Measurements from ENCODE around the gene BMPR1B.
"Not testable (repeated sequence)": the region's sequence is repeated elsewhere in the genome, so short reads cannot be mapped to it uniquely, and the experiment has no call there.

BMPR1B gene

GRCh38 chr4:95027905-95028618 is 270.3 kb downstream of the BMPR1B start:
- no peak for DNase-seq (ENCODE audit: low read depth in 3 of 3)

- DNase-seq (ENCODE audit: low read depth in 3 of 3), result no peak
Measured at GRCh38 chr4:95038791-95039190, 281.0 kb downstream of the BMPR1B start.

DNA sequence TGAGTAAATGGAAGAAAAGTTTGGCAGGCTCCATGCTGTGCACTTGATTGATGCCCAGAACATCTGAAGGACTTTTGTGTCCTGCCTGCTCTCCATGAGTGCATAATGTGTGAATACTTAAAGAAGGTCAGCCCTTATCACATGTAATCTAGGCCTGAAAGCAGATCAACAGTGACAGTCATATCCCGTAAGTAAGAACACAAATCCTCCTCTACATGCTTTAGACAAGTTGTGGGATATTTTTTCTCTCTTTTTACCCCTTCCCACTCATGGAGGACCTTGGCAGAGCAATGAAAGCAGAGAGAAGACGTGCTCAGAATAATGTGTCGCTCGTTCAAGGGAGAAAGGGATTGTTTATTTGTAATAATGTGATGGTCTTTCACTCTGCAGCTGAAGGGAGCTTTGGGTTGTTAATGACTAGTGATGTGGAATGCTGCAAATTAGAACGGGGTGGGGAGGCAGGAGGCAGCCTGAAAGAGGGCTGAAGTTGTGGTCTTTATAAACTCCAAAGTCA is 286.6 kb downstream of the BMPR1B start:
- DNase-seq (ENCODE audit: low read depth in 3 of 3), result no peak

GRCh38 chr4:95045429-95045828 is 287.7 kb downstream of the BMPR1B start:
- no peak for DNase-seq (ENCODE audit: low read depth in 3 of 3)

DNA sequence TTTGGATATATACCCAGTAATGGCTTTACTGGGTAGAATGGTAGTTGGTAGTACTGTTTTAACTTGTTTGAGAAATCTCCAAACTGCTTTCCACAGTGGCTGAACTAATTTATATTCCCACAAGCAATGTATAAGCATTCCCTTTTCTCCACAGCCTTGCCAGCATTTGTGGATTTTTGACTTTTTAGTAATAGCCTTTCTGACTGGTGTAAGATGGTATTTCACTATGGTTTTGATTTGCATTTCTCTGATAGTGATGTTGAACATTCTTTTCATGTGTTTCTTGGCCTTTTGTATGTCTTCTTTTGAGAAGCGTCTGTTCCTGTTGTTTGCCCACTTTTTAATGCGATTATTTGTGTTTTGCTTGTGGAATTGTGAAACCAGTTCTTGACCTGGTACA is 290.5 kb downstream of the BMPR1B start:
- DNase-seq (ENCODE audit: low read depth in 3 of 3), result no peak

DNA sequence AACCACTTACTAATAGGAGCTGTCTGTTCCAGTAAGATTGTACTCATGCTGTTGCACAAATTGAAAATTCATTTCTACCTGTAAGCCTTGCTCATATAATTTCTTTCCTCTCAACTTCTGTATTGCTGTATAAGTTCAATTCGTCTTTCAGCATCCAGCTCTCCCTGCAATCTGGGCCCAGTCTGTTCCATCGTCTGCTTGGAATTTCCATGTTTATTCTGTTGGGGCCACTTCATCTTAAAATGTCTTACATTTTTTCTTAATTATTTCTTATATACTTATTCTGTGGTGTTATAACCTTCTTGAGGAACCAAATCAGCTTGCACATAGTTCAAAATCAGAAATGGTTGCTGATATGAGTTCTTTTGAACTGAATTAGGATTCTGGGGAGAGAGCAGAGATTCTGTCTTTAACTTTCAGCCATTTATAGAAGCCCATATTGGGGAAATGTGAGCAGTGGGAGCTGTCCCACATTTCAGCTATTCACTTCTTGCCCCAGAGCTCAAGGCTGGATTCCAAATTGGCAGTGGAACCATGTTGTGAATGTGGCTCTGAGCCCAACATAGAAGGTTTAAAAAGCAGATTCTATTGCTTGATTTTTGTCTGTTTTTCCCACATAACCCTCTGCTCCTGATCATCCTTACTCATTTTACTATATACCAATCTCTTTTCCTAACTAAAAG is 291.9 kb downstream of the BMPR1B start:
- no peak for DNase-seq (ENCODE audit: low read depth in 3 of 3)

DNA sequence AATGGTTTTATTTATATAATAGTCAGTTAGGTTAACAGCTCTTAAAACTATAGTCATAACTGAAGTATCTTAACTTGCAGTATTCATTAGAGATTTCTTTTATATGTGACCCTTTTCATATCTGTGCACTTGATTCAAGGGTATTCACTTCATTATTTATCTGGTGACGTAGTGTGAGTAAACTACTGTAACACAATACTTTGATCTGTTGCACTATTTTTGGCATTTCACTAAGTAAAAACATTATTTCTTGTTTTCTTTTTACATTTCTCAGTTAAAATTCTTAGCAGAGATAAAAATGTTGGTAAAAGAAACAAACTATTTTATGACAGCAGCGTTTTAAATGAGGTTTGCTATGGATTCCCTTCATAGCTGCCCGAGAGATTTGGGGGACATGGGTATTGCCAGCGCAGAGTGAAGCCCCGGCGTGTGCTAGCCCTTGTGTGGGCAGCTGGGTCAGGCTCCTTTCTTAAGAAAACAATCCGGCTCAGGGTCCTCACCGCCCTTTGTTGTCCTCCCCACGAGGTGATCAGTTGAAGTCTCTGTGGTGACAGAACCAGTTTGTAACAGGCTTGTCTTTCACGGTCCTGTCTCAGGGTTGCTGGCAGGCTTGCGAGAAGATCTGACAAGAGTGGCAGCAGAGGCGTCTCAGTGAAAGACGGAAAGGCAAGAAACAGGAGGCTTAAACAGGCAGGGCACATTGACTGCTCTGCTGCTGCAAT is 293.4 kb downstream of the BMPR1B start:
- no peak for DNase-seq (ENCODE audit: low read depth in 3 of 3)

- no peak for DNase-seq (ENCODE audit: low read depth in 3 of 3)
Measured at GRCh38 chr4:95051702-95052020, 293.9 kb downstream of the BMPR1B start.

DNA sequence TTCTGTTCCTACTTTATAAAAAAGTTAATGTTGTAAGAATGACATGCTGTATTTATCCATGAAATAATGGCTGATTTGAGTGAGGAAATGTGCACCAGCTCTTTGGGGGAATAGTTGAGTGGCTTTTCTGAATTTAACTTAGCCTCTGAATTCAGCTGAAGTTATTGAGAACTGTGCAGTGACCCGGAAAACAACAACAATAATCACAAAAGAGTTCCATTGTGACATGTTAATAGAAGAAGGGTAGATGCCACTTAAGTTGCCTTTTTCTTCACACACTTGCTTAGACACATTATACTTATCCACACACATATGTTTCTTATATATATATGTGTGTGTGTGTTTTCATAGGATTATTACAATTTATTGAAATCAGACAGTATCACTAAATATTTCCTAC is 301.2 kb downstream of the BMPR1B start:
- DNase-seq (ENCODE audit: low read depth in 3 of 3), result no peak

DNA sequence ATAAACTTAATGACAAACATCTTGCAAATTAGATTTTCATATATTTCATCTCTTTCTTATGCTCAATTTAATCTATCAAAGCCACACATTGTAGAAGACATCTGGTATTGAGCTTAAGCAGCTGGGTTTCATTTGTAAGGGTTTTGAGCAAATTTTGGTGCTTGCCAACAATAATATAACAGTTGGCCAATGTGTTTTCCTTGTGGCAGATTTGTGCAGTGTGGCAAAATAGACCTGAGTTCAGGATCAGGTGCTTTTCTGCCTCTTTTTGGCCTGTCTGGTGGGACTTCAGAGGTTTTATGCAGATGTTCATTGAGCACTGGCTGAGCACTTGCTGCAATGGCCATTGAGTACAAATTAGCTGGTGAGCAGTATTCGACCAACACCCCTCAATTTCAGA is 301.9 kb downstream of the BMPR1B start:
- DNase-seq (ENCODE audit: low read depth in 3 of 3), result no peak

DNA sequence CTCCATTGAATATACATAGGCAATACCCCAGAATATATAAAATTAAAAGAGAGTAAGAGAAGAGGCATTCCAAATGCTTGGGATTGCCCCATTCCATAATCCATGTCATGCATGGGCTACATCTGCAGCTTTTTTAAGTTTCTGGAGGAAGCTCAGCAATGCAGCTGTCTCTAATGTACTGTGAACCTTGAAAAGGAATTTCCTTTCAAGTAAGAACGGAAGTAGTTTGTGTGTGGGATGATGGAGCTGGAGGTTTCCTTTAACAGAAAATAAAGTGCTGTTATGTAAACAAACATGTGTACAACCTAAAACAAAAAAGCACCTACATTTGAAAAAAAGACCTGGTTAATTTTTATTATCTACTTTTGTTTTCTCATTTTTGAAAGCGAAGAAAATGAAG is 303.5 kb downstream of the BMPR1B start:
- DNase-seq (ENCODE audit: low read depth in 3 of 3), result no peak

- DNase-seq (ENCODE audit: low read depth in 3 of 3), result not testable (repeated sequence)
Measured at GRCh38 chr4:95061801-95062200, 304.0 kb downstream of the BMPR1B start.

- DNase-seq (ENCODE audit: low read depth in 3 of 3), result no peak
Measured at GRCh38 chr4:95066050-95066449, 308.3 kb downstream of the BMPR1B start.

DNA sequence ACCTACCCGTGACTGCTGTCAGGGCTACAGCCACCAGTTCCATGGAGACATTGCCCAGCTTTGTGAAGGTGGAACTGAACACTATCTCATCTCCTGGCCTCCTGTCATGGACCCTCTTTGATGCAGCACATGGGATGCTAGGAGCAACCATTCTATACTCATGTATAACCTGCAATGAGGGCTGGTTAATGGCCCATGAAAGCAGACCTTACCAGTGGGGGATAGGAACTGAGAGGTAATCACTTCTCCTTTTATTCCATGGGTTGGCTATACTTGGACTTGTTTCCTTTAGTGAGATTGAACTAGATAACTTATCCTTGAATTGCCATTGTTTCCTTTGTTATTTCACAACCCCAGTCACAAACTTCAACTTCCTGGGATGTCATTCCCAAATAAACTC is 310.6 kb downstream of the BMPR1B start:
- no peak for DNase-seq (ENCODE audit: low read depth in 3 of 3)

GRCh38 chr4:95068818-95069478 is 311.2 kb downstream of the BMPR1B start:
- no peak for DNase-seq (ENCODE audit: low read depth in 3 of 3)

GRCh38 chr4:95071851-95072250 is 314.1 kb downstream of the BMPR1B start:
- no peak for DNase-seq (ENCODE audit: low read depth in 3 of 3)

GRCh38 chr4:95073646-95074045 is 315.9 kb downstream of the BMPR1B start:
- no peak for DNase-seq (ENCODE audit: low read depth in 3 of 3)

GRCh38 chr4:95077864-95078263 is 320.1 kb downstream of the BMPR1B start:
- no peak for DNase-seq (ENCODE audit: low read depth in 3 of 3)

GRCh38 chr4:95080969-95081368 is 323.2 kb downstream of the BMPR1B start:
- DNase-seq (ENCODE audit: low read depth in 3 of 3), result no peak

DNA sequence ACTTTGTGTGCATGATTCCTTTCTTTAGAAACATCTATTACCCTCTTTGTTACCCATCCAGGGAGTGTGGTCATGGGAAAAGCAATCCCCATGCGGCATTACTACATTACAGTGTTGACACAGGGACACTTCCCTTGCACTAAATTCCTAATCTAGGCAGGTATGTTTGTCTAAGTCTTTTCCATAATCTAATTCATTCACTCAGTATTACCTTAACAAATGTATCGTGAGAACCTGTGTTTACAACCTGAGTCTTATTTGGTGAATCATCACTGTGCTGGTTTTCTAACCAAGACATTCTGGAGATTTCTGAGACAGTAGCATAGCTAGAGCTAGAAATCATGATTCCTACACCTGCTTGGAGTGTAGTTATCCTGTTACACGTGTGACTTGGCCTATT is 326.8 kb downstream of the BMPR1B start:
- DNase-seq (ENCODE audit: low read depth in 3 of 3), result no peak

GRCh38 chr4:95085124-95085833 is 327.5 kb downstream of the BMPR1B start:
- DNase-seq (ENCODE audit: low read depth in 3 of 3), result no peak

- DNase-seq (ENCODE audit: low read depth in 3 of 3), result no peak
Measured at GRCh38 chr4:95086551-95086950, 328.8 kb downstream of the BMPR1B start.

Data from stimulated activated CD4-positive, alpha-beta T cell treated with anti-CD3 and anti-CD28 coated beads, TNF-alpha, amount 100 ng/mL, for 48 hours (primary cell).